Measurements from ENCODE around the gene PLB1.

DNA sequence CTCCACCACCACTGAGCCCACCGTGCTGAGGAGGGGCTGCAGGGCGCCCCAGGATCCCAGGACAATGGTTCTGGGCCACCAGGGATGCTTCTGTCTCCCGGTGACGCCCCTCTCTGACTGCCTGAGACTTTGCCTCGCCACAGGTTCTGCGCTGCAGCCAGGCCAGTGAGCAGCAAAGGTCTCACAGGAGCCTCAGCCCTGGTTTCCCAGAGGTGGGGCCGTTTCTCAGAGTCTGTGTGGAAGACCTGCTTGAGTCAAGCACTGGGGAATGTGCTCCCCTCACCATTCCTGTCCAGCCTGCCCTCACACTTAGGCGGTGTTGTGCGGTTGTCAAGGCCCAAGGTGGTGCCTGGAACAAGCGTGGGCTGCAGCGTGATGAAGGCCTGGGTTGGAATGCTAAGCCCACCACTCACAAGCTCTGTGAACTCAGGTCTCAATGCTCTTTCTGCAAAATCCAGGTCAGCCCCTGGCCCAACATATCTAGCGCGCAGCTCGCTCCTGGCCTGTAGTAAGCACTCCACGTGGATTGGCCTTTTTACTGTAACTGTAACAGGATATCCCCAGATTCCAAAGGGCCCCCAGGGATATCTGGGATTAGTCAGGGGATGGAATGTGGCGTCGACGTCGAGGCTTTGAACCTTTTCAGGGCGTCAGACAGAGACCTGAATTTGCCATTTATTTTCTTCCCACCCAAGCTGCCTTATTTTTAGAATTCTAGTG, 47.6 kb downstream of the PLB1 start:
- TF ChIP-seq POLR2A (IDR thresholded peaks at IDR 0.05), result no peak
- TF ChIP-seq POLR2AphosphoS5 (IDR thresholded peaks at IDR 0.05; ENCODE audit: insufficient read depth in 1 of 2, low read depth in 1 of 2), result no peak
